Endothelial cell of umbilical vein (primary cell): ENCODE measurements around the gene KLHL26.
"Not testable (repeated sequence)": the region's sequence is repeated elsewhere in the genome, so short reads cannot be mapped to it uniquely, and the experiment has no call there.

Experiments
- EZH2 ChIP-seq: IDR thresholded peaks from 2 replicates; pipeline ENCODE4 v1.6.1; 2012; ENCODE audit warnings: borderline replicate concordance, low read depth, mild to moderate bottlenecking, moderate library complexity, low read length, inconsistent platforms; ENCODE audit not compliant: severe bottlenecking
- GATA2 ChIP-seq: IDR thresholded peaks from 2 replicates; pipeline ENCODE4 v1.7.0; 2011; ENCODE audit warnings: low read depth, mild to moderate bottlenecking, moderate library complexity, mixed read lengths, low read length; ENCODE audit not compliant: insufficient read length, insufficient read depth
- JUN ChIP-seq: IDR thresholded peaks from 2 replicates; pipeline ENCODE4 v1.6.1; 2011; ENCODE audit warnings: borderline replicate concordance, low read depth; ENCODE audit not compliant: insufficient read length, insufficient read depth
- MYC ChIP-seq: IDR thresholded peaks from one replicate; pipeline ENCODE4 v1.6.1; 2011; ENCODE audit warnings: mild to moderate bottlenecking, low read depth, low read length
- POLR2A ChIP-seq: IDR thresholded peaks from 2 replicates; pipeline ENCODE4 v1.6.1; 2012; ENCODE audit warnings: low read depth, mild to moderate bottlenecking, control low read depth, low read length
- POLR2AphosphoS5 ChIP-seq: IDR thresholded peaks from 2 replicates; pipeline ENCODE4 v1.6.1; 2012; ENCODE audit warnings: low read depth, mild to moderate bottlenecking, control low read depth, low read length, moderate library complexity; ENCODE audit not compliant: insufficient read depth
- TF ChIP-seq, protein P1 (sequence below), 2 donors: IDR thresholded peaks; 1 replicate in 1 of 2; 2 replicates in 1 of 2; pipeline ENCODE4 v1.5.1; 2011; ENCODE audit warnings: low read length in 2 of 2, mild to moderate bottlenecking in 2 of 2, moderate library complexity in 2 of 2, control low read depth in 1 of 2, inconsistent platforms in 1 of 2, low read depth in 1 of 2; ENCODE audit not compliant: insufficient read depth in 1 of 2; ENCODE audit errors: extremely low read depth in 1 of 2

DNA sequence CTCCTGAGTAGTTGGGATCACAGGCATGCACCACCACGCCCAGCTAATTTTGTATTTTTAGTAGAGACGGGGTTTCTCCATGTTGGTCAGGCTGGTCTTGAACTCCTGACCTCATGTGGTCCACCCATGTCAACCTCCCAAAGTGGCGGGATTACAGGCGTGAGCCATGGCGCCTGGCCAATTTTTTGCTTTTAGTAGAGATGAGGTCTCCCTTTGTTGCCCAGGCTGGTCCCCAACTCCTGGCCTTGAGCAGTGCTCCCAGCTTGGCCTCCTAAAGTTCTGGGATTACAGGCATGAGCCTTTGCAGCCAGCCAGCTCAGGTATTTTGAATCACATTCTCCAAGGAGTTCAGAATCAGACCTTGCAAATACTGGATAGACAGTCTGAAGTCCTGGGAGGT, 44.1 kb upstream of the KLHL26 start:
- TF ChIP-seq, protein P1, sequence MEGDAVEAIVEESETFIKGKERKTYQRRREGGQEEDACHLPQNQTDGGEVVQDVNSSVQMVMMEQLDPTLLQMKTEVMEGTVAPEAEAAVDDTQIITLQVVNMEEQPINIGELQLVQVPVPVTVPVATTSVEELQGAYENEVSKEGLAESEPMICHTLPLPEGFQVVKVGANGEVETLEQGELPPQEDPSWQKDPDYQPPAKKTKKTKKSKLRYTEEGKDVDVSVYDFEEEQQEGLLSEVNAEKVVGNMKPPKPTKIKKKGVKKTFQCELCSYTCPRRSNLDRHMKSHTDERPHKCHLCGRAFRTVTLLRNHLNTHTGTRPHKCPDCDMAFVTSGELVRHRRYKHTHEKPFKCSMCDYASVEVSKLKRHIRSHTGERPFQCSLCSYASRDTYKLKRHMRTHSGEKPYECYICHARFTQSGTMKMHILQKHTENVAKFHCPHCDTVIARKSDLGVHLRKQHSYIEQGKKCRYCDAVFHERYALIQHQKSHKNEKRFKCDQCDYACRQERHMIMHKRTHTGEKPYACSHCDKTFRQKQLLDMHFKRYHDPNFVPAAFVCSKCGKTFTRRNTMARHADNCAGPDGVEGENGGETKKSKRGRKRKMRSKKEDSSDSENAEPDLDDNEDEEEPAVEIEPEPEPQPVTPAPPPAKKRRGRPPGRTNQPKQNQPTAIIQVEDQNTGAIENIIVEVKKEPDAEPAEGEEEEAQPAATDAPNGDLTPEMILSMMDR (IDR thresholded peaks at IDR 0.05; ENCODE audit: extremely low read depth in 1 of 2, insufficient read depth in 1 of 2, low read depth in 1 of 2, low read length in 2 of 2) = not testable (repeated sequence)
- not testable (repeated sequence) for TF ChIP-seq POLR2A, MYC, GATA2, EZH2, JUN, POLR2AphosphoS5
